Testis (tissue), 3 donors: ENCODE results near the gene B3GALNT2. TPM values are rescaled to one million over a fixed set of nuclear protein-coding genes. Genes with fewer than 3 reads are reported as not detected.

Experiments
- DNase-seq: peaks from one replicate; pipeline ENCODE4 v3.0.0-alpha.2; 2019
- H3K27ac ChIP-seq, 2 donors: fragments of 200-600 bp; sonication (generic); one replicate each; pipeline ENCODE4 v1.5.1; 2019
- H3K27me3 ChIP-seq: fragments of 200-600 bp; sonication (generic); one replicate; pipeline ENCODE4 v1.5.1; 2019
- H3K36me3 ChIP-seq: fragments of 200-600 bp; sonication (generic); one replicate; pipeline ENCODE4 v1.5.1; 2017; ENCODE audit warnings: low read depth; ENCODE audit errors: missing control alignments
- H3K4me1 ChIP-seq: fragments of 200-600 bp; sonication (generic); one replicate; pipeline ENCODE4 v1.5.1; 2019
- H3K4me3 ChIP-seq, 2 donors: fragments of 200-600 bp; sonication (generic); one replicate each; pipeline ENCODE4 v1.5.1; 2017 to 2019
- H3K9me3 ChIP-seq: fragments of 200-600 bp; sonication (generic); one replicate; pipeline ENCODE4 v1.5.1; 2017
- CTCF ChIP-seq, 3 experiments: fragments of 450-650 bp in 2 of 3; fragments of 200-600 bp in 1 of 3; sonication (generic) in 1 of 3; IDR thresholded peaks; one replicate each; pipeline ENCODE4 v1.5.1; 2016 to 2019; ENCODE audit warnings: antibody characterized with exemption in 3 of 3, mild to moderate bottlenecking in 2 of 3, moderate library complexity in 1 of 3
- POLR2A ChIP-seq: fragments of 450-650 bp; IDR thresholded peaks from one replicate; pipeline ENCODE4 v1.6.1; 2017; ENCODE audit warnings: antibody characterized with exemption, mild to moderate bottlenecking, moderate library complexity
- WGBS, 2 donors: methylation state at CpG; one replicate each; pipeline ENCODE4 v1.1.5; 2018; 5-methylcytosine and 5-hydroxymethylcytosine counted together
- intact Hi-C: fragments of 100-400 bp; cut with DNase I; formaldehyde crosslinking; loops from one replicate; pipeline ENCODE4 v1.15.1; 2023; ENCODE audit warnings: low total_unique reads
- polyA plus RNA-seq: library from polyadenylated mRNA; stranded (reverse); fragments of 350-450 nt; fragmentation: Illumina TruSeq; extraction: RNeasy Lipid Tissue Mini Kit (QIAGEN cat#74804); gene quantifications from one replicate; pipeline ENCODE4 v1.2.3, GENCODE V29; 2014; ENCODE audit warnings: low read depth, low replicate concordance; ENCODE audit not compliant: insufficient read depth
- total RNA-seq, 2 donors: library from RNA; depleted of rRNA; stranded (reverse); fragments of >200 nt; gene quantifications; one replicate each; pipeline ENCODE4 v1.2.3, GENCODE V29; 2016

The B3GALNT2 gene
- total and polyA plus RNA-seq, 3 donors from 2014 or later = 18.3 to 62.5 (median 32.3) TPM

GRCh38 chr1:235525314-235525713 is 21.1 kb upstream of the B3GALNT2 start:
- WGBS, 2 donors = 35 to 46% methylated on average over 4 of the region's 4 CpGs
- no peak overlapping the region for H3K27ac ChIP-seq

DNA sequence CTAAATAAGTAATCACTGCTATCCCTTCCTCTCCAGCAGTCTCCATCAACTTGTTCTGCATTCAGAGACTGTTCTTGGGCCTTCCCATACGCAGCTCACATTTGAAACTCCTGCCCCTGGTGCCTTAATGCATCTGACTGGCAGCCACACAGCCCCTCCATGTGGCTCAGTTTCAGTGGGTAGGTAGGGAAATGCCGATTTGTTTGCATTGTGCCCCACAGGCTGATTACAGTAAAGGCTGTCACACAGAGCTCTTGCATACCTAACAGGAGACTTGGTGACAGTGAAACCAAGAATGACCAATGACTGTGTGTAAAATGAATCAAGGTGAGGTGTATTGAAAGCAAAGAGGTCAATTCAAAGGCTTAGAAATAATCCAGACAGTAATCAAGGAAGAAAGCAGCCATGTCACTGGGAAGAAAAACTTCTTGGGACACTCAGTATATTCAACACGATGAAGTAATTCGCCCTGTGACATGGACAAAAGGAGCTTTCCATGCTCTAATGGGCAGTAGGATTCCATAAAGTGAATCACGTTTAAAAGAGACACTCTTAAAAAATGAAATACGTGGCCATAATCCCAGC is 12.7 kb upstream of the B3GALNT2 start:
- H3K9me3 ChIP-seq = no peaks in the 10 kb centered on the region
- WGBS, 2 donors = 85 to 89% methylated on average over 6 of the region's 6 CpGs
- no peak overlapping the region for H3K27ac ChIP-seq
- H3K27me3 ChIP-seq = no peaks in the 10 kb centered on the region
- intact Hi-C loops = no loop called here
- H3K4me1 ChIP-seq = no peaks in the 10 kb centered on the region
- H3K36me3 ChIP-seq = no peaks in the 10 kb centered on the region
- no peak overlapping the region for H3K4me3 ChIP-seq
- no peak for TF ChIP-seq CTCF (IDR thresholded peaks at IDR 0.05)
- TF ChIP-seq POLR2A = no peak
- DNase-seq = no peak

More at GRCh38 chr1:235525314-235525713, 21.1 kb upstream of the B3GALNT2 start:
- no peaks in the 10 kb centered on the region for H3K27me3 ChIP-seq
- DNase-seq = peak; percentile 55
- H3K4me3 ChIP-seq = no peak overlapping the region
- no peaks in the 10 kb centered on the region for H3K4me1 ChIP-seq
- no peaks in the 10 kb centered on the region for H3K36me3 ChIP-seq
- no peaks in the 10 kb centered on the region for H3K9me3 ChIP-seq
- no peak for TF ChIP-seq POLR2A
- no peak for TF ChIP-seq CTCF (IDR thresholded peaks at IDR 0.05)
- intact Hi-C loops = no loop called here

DNA sequence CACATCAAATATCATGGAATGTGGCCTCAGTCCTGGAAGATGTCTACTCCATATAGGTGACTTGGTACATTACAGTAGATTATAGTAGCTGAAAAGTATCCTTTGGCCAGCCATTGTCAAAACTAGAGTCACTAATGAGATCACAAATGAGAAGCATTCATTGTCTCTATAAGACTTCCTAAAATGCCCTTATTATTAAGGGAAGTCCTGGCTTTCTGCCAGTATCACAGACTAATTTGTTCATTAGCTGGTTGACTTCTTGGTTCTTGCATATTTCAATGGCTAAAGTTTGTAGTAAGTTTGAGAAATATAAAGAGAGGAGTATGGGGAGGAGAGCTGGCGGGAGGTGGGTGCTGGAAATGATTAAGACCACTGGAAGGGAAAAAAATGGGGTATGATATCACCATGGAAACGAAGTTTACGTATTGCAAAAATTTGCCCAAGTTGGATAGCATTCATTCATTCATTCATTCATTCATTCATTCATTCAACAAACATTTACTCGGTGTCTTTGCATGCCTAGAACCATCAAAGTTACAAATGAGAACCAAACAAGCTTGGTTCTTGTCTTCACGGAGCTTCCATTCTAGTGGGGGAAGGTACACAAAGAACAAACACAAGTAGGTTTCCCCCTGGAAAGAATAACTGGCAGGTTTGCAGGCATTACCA is 11.7 kb upstream of the B3GALNT2 start:
- H3K4me1 ChIP-seq = no peaks in the 10 kb centered on the region
- H3K27ac ChIP-seq = no peak overlapping the region
- no peaks in the 10 kb centered on the region for H3K9me3 ChIP-seq
- no peak overlapping the region for H3K4me3 ChIP-seq
- DNase-seq = no peak
- 92 to 95% methylated on average over 5 of the region's 5 CpGs for WGBS, 2 donors
- no peaks in the 10 kb centered on the region for H3K36me3 ChIP-seq
- H3K27me3 ChIP-seq = no peaks in the 10 kb centered on the region
- intact Hi-C loops = no loop called here
- TF ChIP-seq CTCF (IDR thresholded peaks at IDR 0.05) (no peak), POLR2A (no peak)

- H3K36me3 ChIP-seq = no peaks in the 10 kb centered on the region
- no peak overlapping the region for H3K4me3 ChIP-seq
- peak; percentile 40 for DNase-seq
- 45% methylated on average over 8 of the region's 8 CpGs for WGBS, 2 donors
- H3K27me3 ChIP-seq = no peaks in the 10 kb centered on the region
- no peak overlapping the region for H3K27ac ChIP-seq
- TF ChIP-seq CTCF (IDR thresholded peaks at IDR 0.05) (peak; percentile 79 to 91 (median 85)), POLR2A (no peak)
- intact Hi-C loops = no loop called here
- no peaks in the 10 kb centered on the region for H3K9me3 ChIP-seq
- H3K4me1 ChIP-seq = no peaks in the 10 kb centered on the region
These were observed 9.5 kb upstream of the B3GALNT2 start for GRCh38 chr1:235513495-235514366.
